ENCODE measurements around the gene ANKRD28.

ANKRD28 gene

GRCh38 chr3:15731024-15731423, 66.8 kb downstream of the ANKRD28 start:
- H3K36me3 Mint-ChIP-seq = peaks cover 93% of the 10 kb centered on the region
- no peak overlapping the region for H3K27ac Mint-ChIP-seq
- ATAC-seq (no peak), DNase-seq (ENCODE audit: low spot score in 2 of 2) (no peak)
- H3K4me3 Mint-ChIP-seq = no peak overlapping the region
- no peaks in the 10 kb centered on the region for H3K9me3 Mint-ChIP-seq
- H3K4me1 Mint-ChIP-seq = peaks cover 15% of the 10 kb centered on the region

GRCh38 chr3:15728766-15729165, 69.0 kb downstream of the ANKRD28 start:
- no peak for ATAC-seq
- Mint-ChIP-seq H3K9me3 (no peaks in the 10 kb centered on the region), H3K4me1 (peaks cover 19% of the 10 kb centered on the region), H3K4me3 (no peak overlapping the region), H3K36me3 (peaks cover 92% of the 10 kb centered on the region), H3K27ac (peak overlapping the region; percentile 76)
- no peak for DNase-seq (ENCODE audit: low spot score in 2 of 2)

GRCh38 chr3:15726881-15727280, 70.9 kb downstream of the ANKRD28 start:
- Mint-ChIP-seq H3K9me3 (no peaks in the 10 kb centered on the region), H3K4me1 (peaks cover 19% of the 10 kb centered on the region), H3K4me3 (no peak overlapping the region), H3K36me3 (peaks cover 92% of the 10 kb centered on the region), H3K27ac (no peak overlapping the region)
- DNase-seq (ENCODE audit: low spot score in 2 of 2) (no peak), ATAC-seq (no peak)

GRCh38 chr3:15726043-15726442, 71.7 kb downstream of the ANKRD28 start:
- peak overlapping the region; percentile 26 for H3K27ac Mint-ChIP-seq
- DNase-seq (ENCODE audit: low spot score in 2 of 2) = no peak
- H3K9me3 Mint-ChIP-seq = no peaks in the 10 kb centered on the region
- H3K4me3 Mint-ChIP-seq = peak overlapping the region; percentile 2
- H3K4me1 Mint-ChIP-seq = peaks cover 19% of the 10 kb centered on the region
- H3K36me3 Mint-ChIP-seq = peaks cover 92% of the 10 kb centered on the region
- ATAC-seq = peak; percentile 82

DNA sequence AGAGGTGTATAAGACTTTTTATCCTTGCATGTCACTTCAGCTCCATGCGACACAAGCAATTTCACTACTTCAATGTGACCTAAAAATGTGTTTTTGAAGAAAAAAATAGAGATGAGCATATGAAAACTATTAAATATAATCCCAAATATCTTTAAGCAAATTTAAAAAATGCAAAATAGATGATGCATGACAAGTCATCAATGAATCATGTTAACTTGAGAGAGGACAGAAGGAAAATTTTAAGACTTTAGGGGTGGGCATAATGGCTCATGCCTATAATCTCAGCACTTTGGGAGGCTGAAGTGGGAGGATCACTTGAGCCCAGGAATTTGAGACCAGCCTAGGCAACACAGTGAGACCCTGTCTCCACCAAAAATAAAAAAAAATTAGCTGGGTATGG, 73.3 kb downstream of the ANKRD28 start:
- DNase-seq (ENCODE audit: low spot score in 2 of 2) (no peak), ATAC-seq (no peak)
- Mint-ChIP-seq H3K4me3 (no peak overlapping the region), H3K27ac (no peak overlapping the region), H3K9me3 (no peaks in the 10 kb centered on the region), H3K36me3 (peaks cover 94% of the 10 kb centered on the region), H3K4me1 (peaks cover 18% of the 10 kb centered on the region)

GRCh38 chr3:15723624-15723884, 74.2 kb downstream of the ANKRD28 start:
- Mint-ChIP-seq H3K4me1 (peaks cover 9% of the 10 kb centered on the region), H3K4me3 (no peak overlapping the region), H3K27ac (peak overlapping the region; percentile 22), H3K36me3 (peaks cover 94% of the 10 kb centered on the region), H3K9me3 (no peaks in the 10 kb centered on the region)
- DNase-seq (ENCODE audit: low spot score in 2 of 2) = no peak
- ATAC-seq = no peak

- no peak for ATAC-seq
- H3K36me3 Mint-ChIP-seq = peaks cover 96% of the 10 kb centered on the region
These were observed 74.7 kb downstream of the ANKRD28 start for GRCh38 chr3:15722877-15723623.

GRCh38 chr3:15716178-15716577, 81.6 kb downstream of the ANKRD28 start:
- H3K27ac Mint-ChIP-seq = no peak overlapping the region
- no peak for DNase-seq (ENCODE audit: low spot score in 2 of 2)

More at GRCh38 chr3:15722877-15723623, 74.7 kb downstream of the ANKRD28 start:
- no peak for DNase-seq (ENCODE audit: low spot score in 2 of 2)
- H3K4me1 Mint-ChIP-seq = peaks cover 8% of the 10 kb centered on the region
- peak overlapping the region; percentile 22 for H3K27ac Mint-ChIP-seq
- H3K4me3 Mint-ChIP-seq = no peak overlapping the region
- H3K9me3 Mint-ChIP-seq = no peaks in the 10 kb centered on the region

GRCh38 chr3:15714448-15714847, 83.3 kb downstream of the ANKRD28 start:
- Mint-ChIP-seq H3K9me3 (no peaks in the 10 kb centered on the region), H3K4me1 (no peaks in the 10 kb centered on the region), H3K27ac (no peak overlapping the region), H3K4me3 (no peak overlapping the region), H3K36me3 (peaks cover 85% of the 10 kb centered on the region)
- peak; percentile 44 for ATAC-seq
- no peak for DNase-seq (ENCODE audit: low spot score in 2 of 2)

More at GRCh38 chr3:15716178-15716577, 81.6 kb downstream of the ANKRD28 start:
- H3K4me1 Mint-ChIP-seq = no peaks in the 10 kb centered on the region
- ATAC-seq = no peak
- peaks cover 85% of the 10 kb centered on the region for H3K36me3 Mint-ChIP-seq
- no peaks in the 10 kb centered on the region for H3K9me3 Mint-ChIP-seq
- no peak overlapping the region for H3K4me3 Mint-ChIP-seq

DNA sequence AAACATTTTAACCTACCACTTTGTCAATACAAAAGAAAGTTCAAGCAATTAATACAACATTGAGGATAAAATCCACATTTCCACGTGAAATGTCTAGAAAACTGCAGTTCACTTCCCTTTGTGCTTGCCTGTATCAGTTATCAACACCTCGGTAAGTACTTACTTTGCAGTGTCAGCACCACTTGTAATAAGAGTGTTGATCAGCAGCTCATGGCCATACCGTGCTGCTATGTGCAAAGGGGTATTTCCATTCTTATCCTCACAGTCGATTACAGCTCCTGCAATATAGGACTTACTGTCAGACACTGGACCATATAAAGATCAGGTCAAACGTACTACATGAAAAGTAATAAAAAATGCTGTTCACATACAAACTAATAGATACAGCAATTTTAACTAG, 84.4 kb downstream of the ANKRD28 start:
- Mint-ChIP-seq H3K27ac (no peak overlapping the region), H3K4me3 (no peak overlapping the region), H3K4me1 (no peaks in the 10 kb centered on the region), H3K36me3 (peaks cover 85% of the 10 kb centered on the region), H3K9me3 (no peaks in the 10 kb centered on the region)
- DNase-seq (ENCODE audit: low spot score in 2 of 2) (no peak), ATAC-seq (no peak)

DNA sequence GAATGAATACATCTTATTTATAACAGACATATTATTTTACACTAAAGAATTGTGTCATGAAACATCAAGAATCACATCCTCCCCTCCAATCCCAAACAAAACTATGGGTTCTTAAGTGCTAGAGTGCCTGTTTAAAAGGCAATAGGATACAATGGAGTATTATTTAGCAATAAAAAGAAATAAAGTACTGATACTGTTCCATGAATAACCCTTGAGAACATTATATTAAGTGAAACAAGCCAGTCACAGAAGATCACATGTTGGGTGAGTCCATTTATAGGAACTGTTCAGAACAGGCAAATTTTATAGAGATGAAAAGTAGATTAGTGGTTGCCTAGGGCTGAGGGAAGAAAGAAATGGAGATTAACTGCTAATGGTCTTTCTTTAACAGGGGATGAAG, 86.5 kb downstream of the ANKRD28 start:
- Mint-ChIP-seq H3K4me3 (no peak overlapping the region), H3K27ac (no peak overlapping the region), H3K36me3 (peaks cover 84% of the 10 kb centered on the region), H3K4me1 (no peaks in the 10 kb centered on the region), H3K9me3 (no peaks in the 10 kb centered on the region)
- ATAC-seq (no peak), DNase-seq (ENCODE audit: low spot score in 2 of 2) (no peak)

DNA sequence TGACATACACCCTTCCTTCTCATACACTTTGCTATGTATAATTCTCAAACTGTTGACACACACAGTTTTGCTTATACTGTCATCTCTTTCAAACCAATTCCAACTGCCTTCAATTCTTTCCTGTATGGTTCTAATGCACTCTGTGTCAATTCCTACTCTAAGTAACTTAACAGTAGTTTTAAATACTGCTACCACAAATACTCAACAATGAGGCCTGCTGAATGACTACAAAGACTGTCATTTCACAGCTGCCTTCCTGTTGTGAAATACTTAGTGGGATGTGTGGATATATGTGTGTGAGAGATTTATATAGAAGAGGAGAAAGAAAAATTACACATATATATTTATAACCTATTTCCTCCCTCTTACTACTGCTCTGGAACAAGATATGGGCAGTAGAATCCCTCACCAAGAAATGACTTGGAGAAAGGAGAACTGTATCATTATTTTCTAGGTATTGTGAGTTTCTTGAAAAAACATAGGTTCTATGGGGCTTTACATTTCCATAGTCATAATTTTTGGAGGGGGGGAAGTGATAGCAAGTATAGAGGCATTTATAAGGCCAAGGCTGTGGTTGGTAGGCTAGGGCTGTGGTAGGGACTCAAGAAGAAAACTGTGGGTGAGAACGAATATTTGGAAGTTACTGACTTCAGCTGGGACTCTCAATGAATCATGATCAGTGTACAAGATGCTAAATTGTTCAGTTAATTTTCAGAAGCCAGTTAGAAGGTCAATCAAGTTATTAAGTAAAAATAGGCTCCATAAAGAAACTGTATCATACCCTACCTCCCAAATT, 88.7 kb downstream of the ANKRD28 start:
- ATAC-seq (peak; percentile 62), DNase-seq (ENCODE audit: low spot score in 2 of 2) (no peak)
- no peaks in the 10 kb centered on the region for H3K4me1 Mint-ChIP-seq
- H3K9me3 Mint-ChIP-seq = no peaks in the 10 kb centered on the region
- H3K36me3 Mint-ChIP-seq = peaks cover 78% of the 10 kb centered on the region
- no peak overlapping the region for H3K4me3 Mint-ChIP-seq
- H3K27ac Mint-ChIP-seq = no peak overlapping the region

DNA sequence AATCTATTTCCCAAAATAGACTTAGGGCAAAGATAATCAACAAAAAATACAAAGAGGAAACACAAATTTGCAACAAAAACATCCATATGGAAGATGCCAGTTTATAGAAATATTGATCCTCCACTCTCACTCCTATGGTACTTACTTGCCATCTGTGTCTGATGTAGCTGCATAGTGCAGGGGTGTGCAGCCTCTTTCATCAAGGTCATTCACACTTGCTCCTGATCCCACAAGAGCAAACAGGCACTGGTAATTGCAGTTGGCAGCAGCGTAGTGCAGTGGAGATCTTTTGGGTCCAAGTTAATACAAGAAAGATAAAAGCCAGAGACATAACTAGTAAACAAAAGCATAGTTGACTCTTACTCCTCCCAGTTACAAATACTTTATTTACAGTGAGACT, 90.0 kb downstream of the ANKRD28 start:
- peak overlapping the region; percentile 26 for H3K27ac Mint-ChIP-seq
- no peak for ATAC-seq
- no peak overlapping the region for H3K4me3 Mint-ChIP-seq

DNA sequence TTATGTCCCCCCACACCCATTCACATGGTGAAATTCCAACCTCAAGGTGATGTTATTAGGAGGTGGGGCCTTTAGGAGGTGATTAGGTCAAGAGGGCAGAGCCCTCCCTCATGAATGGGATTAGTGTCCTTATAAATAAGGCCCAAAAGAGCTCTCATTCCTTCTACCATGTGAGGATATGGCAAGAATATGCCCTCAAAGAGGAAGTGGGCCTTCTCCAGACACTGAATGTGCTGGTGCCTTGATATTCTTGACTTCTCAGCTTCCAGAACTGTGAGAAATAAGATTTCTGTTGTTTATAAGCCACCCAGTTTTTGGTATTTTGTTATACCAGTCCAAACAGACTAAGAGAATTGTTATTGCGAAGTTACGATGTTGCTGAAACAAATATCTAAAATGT, 94.4 kb downstream of the ANKRD28 start:
- Mint-ChIP-seq H3K4me3 (no peak overlapping the region), H3K9me3 (no peaks in the 10 kb centered on the region), H3K36me3 (peaks cover 49% of the 10 kb centered on the region), H3K27ac (no peak overlapping the region), H3K4me1 (no peaks in the 10 kb centered on the region)
- DNase-seq (ENCODE audit: low spot score in 2 of 2) = no peak
- no peak for ATAC-seq

More for the DNA sequence above, 90.0 kb downstream of the ANKRD28 start:
- peaks cover 73% of the 10 kb centered on the region for H3K36me3 Mint-ChIP-seq
- no peaks in the 10 kb centered on the region for H3K9me3 Mint-ChIP-seq
- H3K4me1 Mint-ChIP-seq = no peaks in the 10 kb centered on the region
- no peak for DNase-seq (ENCODE audit: low spot score in 2 of 2)

GRCh38 chr3:15694628-15695027, 103.2 kb downstream of the ANKRD28 start:
- Mint-ChIP-seq H3K9me3 (no peaks in the 10 kb centered on the region), H3K27ac (no peak overlapping the region), H3K36me3 (peaks cover 77% of the 10 kb centered on the region), H3K4me1 (no peaks in the 10 kb centered on the region), H3K4me3 (no peak overlapping the region)
- no peak for DNase-seq (ENCODE audit: low spot score in 2 of 2)
- ATAC-seq = no peak

GRCh38 chr3:15693355-15693754, 104.4 kb downstream of the ANKRD28 start:
- ATAC-seq (peak; percentile 39), DNase-seq (ENCODE audit: low spot score in 2 of 2) (no peak)
- Mint-ChIP-seq H3K4me1 (no peaks in the 10 kb centered on the region), H3K36me3 (peaks cover 89% of the 10 kb centered on the region), H3K27ac (no peak overlapping the region), H3K9me3 (no peaks in the 10 kb centered on the region), H3K4me3 (no peak overlapping the region)

Measured in stimulated activated effector memory CD8-positive, alpha-beta T cell treated with anti-CD3 and anti-CD28 coated beads, Interleukin-12 subunit alpha, Interleukin-12 subunit beta, amount 100 ng/mL, for 72 hours (primary cell).